Esophagus squamous epithelium (tissue), 5 donors: ENCODE results near the gene LNP1. TPM values are rescaled to one million over a fixed set of nuclear protein-coding genes. Genes with fewer than 3 reads are reported as not detected.

ENCODE experiments used
- DNase-seq: peaks from one replicate; lab custom pipeline; 2025; lab: John Stamatoyannopoulos, UW
- H3K27ac ChIP-seq, 4 donors: fragments of 200-600 bp; sonication (generic); one replicate each; pipeline ENCODE4 v1.5.1; 2016 to 2019; ENCODE audit warnings: mild to moderate bottlenecking in 1 of 4
- H3K27me3 ChIP-seq, 4 donors: fragments of 200-600 bp; sonication (generic); 1 replicate in 3 of 4; 2 replicates in 1 of 4; pipeline versions ENCODE4 v1.5.1 to v1.6.0; 2017 to 2021; ENCODE audit warnings: antibody characterized with exemption in 1 of 4
- H3K36me3 ChIP-seq, 3 donors: fragments of 200-600 bp; sonication (generic); one replicate each; pipeline ENCODE4 v1.5.1; 2016 to 2019
- H3K4me1 ChIP-seq, 3 donors: fragments of 200-600 bp; sonication (generic); one replicate each; pipeline ENCODE4 v1.5.1; 2017 to 2019
- H3K4me3 ChIP-seq, 4 donors: fragments of 200-600 bp; sonication (generic); 1 replicate in 3 of 4; 2 replicates in 1 of 4; pipeline ENCODE4 v1.5.1; 2016 to 2019; ENCODE audit warnings: mild to moderate bottlenecking in 2 of 4, moderate library complexity in 1 of 4
- H3K9me3 ChIP-seq, 3 donors: fragments of 200-600 bp; sonication (generic); one replicate each; pipeline ENCODE4 v1.5.1; 2016 to 2019
- CTCF ChIP-seq, 6 experiments: fragments of 450-650 bp in 4 of 6; fragments of 200-600 bp in 2 of 6; sonication (generic) in 2 of 6; IDR thresholded peaks; one replicate each; pipeline ENCODE4 v1.5.1; 2016 to 2019; ENCODE audit warnings: antibody characterized with exemption in 6 of 6, mild to moderate bottlenecking in 4 of 6, moderate library complexity in 4 of 6
- POLR2A ChIP-seq, 4 donors: fragments of 450-650 bp; IDR thresholded peaks; one replicate each; pipeline ENCODE4 v1.6.1; 2017; ENCODE audit warnings: antibody characterized with exemption in 4 of 4, mild to moderate bottlenecking in 4 of 4, moderate library complexity in 3 of 4
- WGBS, 2 donors: methylation state at CpG; one replicate each; pipeline ENCODE4 v1.1.5; 2018; 5-methylcytosine and 5-hydroxymethylcytosine counted together
- intact Hi-C: fragments of 100-400 bp; cut with DNase I; formaldehyde crosslinking; loops from one replicate; pipeline ENCODE4 v1.15.0; 2022
- total RNA-seq, 4 donors: library from RNA; depleted of rRNA; stranded (reverse); fragments of >200 nt; gene quantifications; one replicate each; pipeline ENCODE4 v1.1.0, GENCODE V29; 2016
- donor health status: DM: yes; HTN: yes; CAD: no.

The LNP1 gene
- total RNA-seq, 4 donors from 2014 or later = 0.31 to 1.5 (median 0.97) TPM

- no peaks in the 10 kb centered on the region for H3K27me3 ChIP-seq
- no peaks in the 10 kb centered on the region for H3K4me1 ChIP-seq
- H3K4me3 ChIP-seq = no peak overlapping the region
- intact Hi-C loops = no loop called here
- TF ChIP-seq POLR2A (IDR thresholded peaks at IDR 0.05) (no peak), CTCF (IDR thresholded peaks at IDR 0.05) (no peak)
- H3K36me3 ChIP-seq = no peaks in the 10 kb centered on the region
- no peak overlapping the region for H3K27ac ChIP-seq
- WGBS, 2 donors = 96 to 97% methylated on average over 1 of the region's 1 CpG
- no peak for DNase-seq
- H3K9me3 ChIP-seq = no peaks in the 10 kb centered on the region
Observed at GRCh38 chr3:100419406-100419805, 18.1 kb downstream of the LNP1 start.

GRCh38 chr3:100420885-100421284 is 19.5 kb downstream of the LNP1 start:
- H3K4me3 ChIP-seq = no peak overlapping the region
- no peaks in the 10 kb centered on the region for H3K27me3 ChIP-seq
- intact Hi-C loops = no loop called here
- TF ChIP-seq POLR2A (IDR thresholded peaks at IDR 0.05) (no peak), CTCF (IDR thresholded peaks at IDR 0.05) (no peak)
- H3K27ac ChIP-seq = no peak overlapping the region
- WGBS, 2 donors = 75 to 81% methylated on average over 2 of the region's 2 CpGs
- H3K4me1 ChIP-seq = peaks cover 0 to 8% (median 0%) of the 10 kb centered on the region in 3 donors
- no peaks in the 10 kb centered on the region for H3K36me3 ChIP-seq
- DNase-seq = no peak
- H3K9me3 ChIP-seq = no peaks in the 10 kb centered on the region

- Histone ChIP-seq H3K4me1 (peaks cover 0 to 8% (median 0%) of the 10 kb centered on the region in 3 donors), H3K4me3 (no peak overlapping the region), H3K36me3 (no peaks in the 10 kb centered on the region), H3K27me3 (no peaks in the 10 kb centered on the region), H3K9me3 (no peaks in the 10 kb centered on the region), H3K27ac (no peak overlapping the region)
- WGBS, 2 donors = 92 to 94% methylated on average over 1 of the region's 5 CpGs
- intact Hi-C loops = no loop called here
- no peak for DNase-seq
- no peak for TF ChIP-seq POLR2A (IDR thresholded peaks at IDR 0.05)
- no peak for TF ChIP-seq CTCF (IDR thresholded peaks at IDR 0.05)
Observed at GRCh38 chr3:100423611-100424010, 22.3 kb downstream of the LNP1 start.

- Histone ChIP-seq H3K27me3 (no peaks in the 10 kb centered on the region), H3K9me3 (no peaks in the 10 kb centered on the region), H3K36me3 (no peaks in the 10 kb centered on the region), H3K4me3 (no peak overlapping the region), H3K4me1 (peaks cover 0 to 8% (median 0%) of the 10 kb centered on the region in 3 donors), H3K27ac (no peak overlapping the region)
- WGBS, 2 donors = 88 to 100% methylated on average over 2 of the region's 2 CpGs
- TF ChIP-seq CTCF (IDR thresholded peaks at IDR 0.05) (no peak), POLR2A (IDR thresholded peaks at IDR 0.05) (no peak)
- DNase-seq = no peak
- intact Hi-C loops = no loop called here
Observed at GRCh38 chr3:100424261-100424660, 22.9 kb downstream of the LNP1 start.

GRCh38 chr3:100425316-100425715 is 24.0 kb downstream of the LNP1 start:
- WGBS, 2 donors = 20 to 22% methylated on average over 1 of the region's 1 CpG

More at GRCh38 chr3:100425316-100425715, 24.0 kb downstream of the LNP1 start:
- H3K4me1 ChIP-seq = peaks cover 0 to 8% (median 0%) of the 10 kb centered on the region in 3 donors
- TF ChIP-seq POLR2A (IDR thresholded peaks at IDR 0.05) (no peak), CTCF (IDR thresholded peaks at IDR 0.05) (no peak)
- no peaks in the 10 kb centered on the region for H3K36me3 ChIP-seq
- H3K4me3 ChIP-seq = no peak overlapping the region
- H3K27ac ChIP-seq = no peak overlapping the region
- no peak for DNase-seq
- no peaks in the 10 kb centered on the region for H3K27me3 ChIP-seq
- H3K9me3 ChIP-seq = no peaks in the 10 kb centered on the region
- intact Hi-C loops = no loop called here
